ENCODE results near the gene CXCR2. TPM values are rescaled to one million over a fixed set of nuclear protein-coding genes. Genes with fewer than 3 reads are reported as not detected.

The CXCR2 gene
- total and polyA plus RNA-seq, 2 of the 8 experiments (the other 6 are each of a cell fraction or from before 2014, with no cell fraction given) = 1.4 to 1.6 TPM

DNA sequence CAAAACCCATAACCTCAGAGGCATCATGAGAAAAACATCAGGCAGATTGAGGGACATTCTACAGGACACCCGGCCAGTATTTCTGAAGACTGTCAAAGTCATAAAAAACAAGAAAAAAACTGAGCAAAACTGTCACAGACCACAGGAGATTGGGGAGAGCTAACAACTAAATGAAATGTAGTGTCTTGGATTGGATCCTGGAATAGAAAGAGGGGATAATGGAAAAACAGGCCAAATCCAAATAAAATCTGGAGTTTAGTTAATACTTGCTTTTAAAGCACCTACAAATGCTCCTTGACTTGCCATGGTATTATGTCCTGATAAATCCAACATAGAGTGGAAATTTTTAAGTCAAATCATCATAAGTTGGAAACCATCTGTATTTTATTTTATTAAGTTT is 58.5 kb downstream of the CXCR2 start:
- no peak overlapping the region for H4K5ac ChIP-seq (ENCODE audit: insufficient read length, low read depth, low read length)
- H4K8ac ChIP-seq (ENCODE audit: extremely low read depth, insufficient read depth, low read length) = no peak overlapping the region
- no peak overlapping the region for H2BK15ac ChIP-seq (ENCODE audit: low read length)
- no peak overlapping the region for H3K56ac ChIP-seq (replicated peaks; ENCODE audit: insufficient read length, low read depth, low read length)
- H2BK20ac ChIP-seq (ENCODE audit: low read length) = no peak overlapping the region
- H3K23me2 ChIP-seq (ENCODE audit: low read depth, low read length) = no peaks in the 10 kb centered on the region
- H3K4me1 ChIP-seq (replicated peaks in 1 of 4; ENCODE audit: control insufficient read depth in 3 of 4, insufficient read depth in 4 of 4, low read length in 3 of 4) = peaks cover 0 to 4% (median 0%) of the 10 kb centered on the region in 4 experiments; a peak in 1 of 7 replicates
- H3K18ac ChIP-seq (ENCODE audit: extremely low read depth, low read length) = no peak overlapping the region
- H2BK120ac ChIP-seq (replicated peaks; ENCODE audit: low read depth, low read length) = no peak overlapping the region
- H3K79me1 ChIP-seq (ENCODE audit: low read depth, low read length) = no peaks in the 10 kb centered on the region
- no peak overlapping the region for H2BK5ac ChIP-seq (ENCODE audit: low read depth, low read length)
- H3K4ac ChIP-seq (replicated peaks; ENCODE audit: insufficient read length, low read depth, low read length) = no peak overlapping the region
- H3K4me3 ChIP-seq (ENCODE audit: extremely low read depth in 1 of 4, insufficient read depth in 2 of 4, low read depth in 3 of 4, low read length in 4 of 4) = no peak overlapping the region
- H3K14ac ChIP-seq (ENCODE audit: insufficient read length) = no peak overlapping the region
- no peak overlapping the region for H2AK5ac ChIP-seq (ENCODE audit: low read depth, low read length)
- H4K20me1 ChIP-seq (replicated peaks in 1 of 2; ENCODE audit: control insufficient read depth in 1 of 2, insufficient read depth in 2 of 2, low read length in 2 of 2) = no peaks in the 10 kb centered on the region
- H3K27ac ChIP-seq (ENCODE audit: low read depth, low read length) = no peak overlapping the region
- H3K9me3 ChIP-seq (ENCODE audit: insufficient read depth in 2 of 2, low read depth in 1 of 2, low read length in 1 of 2) = 0 out of 4 replicates have a peak, but pooled peaks cover 0 to 2% of the 10 kb centered on the region in 2 experiments
- H3K79me2 ChIP-seq (ENCODE audit: control insufficient read depth in 1 of 2, insufficient read depth in 2 of 2, low read length in 2 of 2) = no peaks in the 10 kb centered on the region
- no peak overlapping the region for H2BK12ac ChIP-seq (ENCODE audit: low read depth, low read length)
- POLR2A ChIA-PET (ENCODE audit: partially characterized antibody) = interaction anchor here (0.9 to 1.8 kb wide), 2 partner anchors 11 to 67 kb away, joined by 3 read pairs; no protein-coding TSS in a partner anchor
- 82% methylated on average over 1 of the region's 1 CpG; no CpG with 5 or more reads in 1 of the 2 experiments for WGBS, 2 experiments (ENCODE audit: extremely low coverage in 1 of 2, insufficient coverage in 1 of 2, insufficient read length in 1 of 2, insufficient replicate concordance in 2 of 2, low coverage in 1 of 2, low lambda C conversion rate in 2 of 2, missing lambda C conversion rate in 1 of 2)
- CTCF ChIA-PET (ENCODE audit: partially characterized antibody) = interaction anchor here (0.9 to 1.2 kb wide), 2 partner anchors 56 to 72 kb away, joined by 3 to 4 read pairs; no protein-coding TSS in a partner anchor
- H3K36me3 ChIP-seq (ENCODE audit: control insufficient read depth in 2 of 4, insufficient read depth in 4 of 4, low read length in 3 of 4) = no peaks in the 10 kb centered on the region
- H4K91ac ChIP-seq (replicated peaks; ENCODE audit: insufficient read length, low read length) = no peak overlapping the region
- no peak overlapping the region for H3K4me2 ChIP-seq (ENCODE audit: insufficient read depth in 1 of 2, low read depth in 2 of 2, low read length in 2 of 2)
- H3K23ac ChIP-seq (ENCODE audit: insufficient read length) = no peak overlapping the region
- FAIRE-seq = no peak
- no peak overlapping the region for H2AFZ ChIP-seq (ENCODE audit: low read length)
- H3K9ac ChIP-seq (replicated peaks in 1 of 4; ENCODE audit: extremely low read depth in 1 of 4, low read depth in 3 of 4, low read length in 3 of 4) = no peak overlapping the region
- DNase-seq (ENCODE audit: low read depth in 1 of 2, low spot score in 2 of 2) = no peak
- no peaks in the 10 kb centered on the region for H3K27me3 ChIP-seq (replicated peaks in 1 of 4; ENCODE audit: control insufficient read depth in 3 of 4, extremely low read depth in 1 of 4, insufficient read depth in 3 of 4, low read length in 3 of 4)
- no peak for TF ChIP-seq EZH2 (IDR thresholded peaks at IDR 0.05; ENCODE audit: low read depth, low read length, severe bottlenecking)
- TF ChIP-seq POLR2AphosphoS5 (IDR thresholded peaks at IDR 0.05; ENCODE audit: low read depth, low read length) = no peak
- no peak for TF ChIP-seq CHD1 (IDR thresholded peaks at IDR 0.05; ENCODE audit: low read depth, low read length)
- no peak for TF ChIP-seq TCF12 (IDR thresholded peaks at IDR 0.05; ENCODE audit: low read depth, low read length)
- TF ChIP-seq ZNF274 (IDR thresholded peaks at IDR 0.05; ENCODE audit: borderline replicate concordance, extremely low read depth, low read length) = no peak
- no peak for TF ChIP-seq EGR1 (IDR thresholded peaks at IDR 0.05; ENCODE audit: borderline replicate concordance, low read depth, low read length)
- TF ChIP-seq RAD21 (IDR thresholded peaks at IDR 0.05 in 1 of 2, conservative IDR thresholded peaks at IDR 0.05 in 1 of 2; ENCODE audit: low read depth in 2 of 2, low read length in 2 of 2) = no peak
- TF ChIP-seq, protein P1, sequence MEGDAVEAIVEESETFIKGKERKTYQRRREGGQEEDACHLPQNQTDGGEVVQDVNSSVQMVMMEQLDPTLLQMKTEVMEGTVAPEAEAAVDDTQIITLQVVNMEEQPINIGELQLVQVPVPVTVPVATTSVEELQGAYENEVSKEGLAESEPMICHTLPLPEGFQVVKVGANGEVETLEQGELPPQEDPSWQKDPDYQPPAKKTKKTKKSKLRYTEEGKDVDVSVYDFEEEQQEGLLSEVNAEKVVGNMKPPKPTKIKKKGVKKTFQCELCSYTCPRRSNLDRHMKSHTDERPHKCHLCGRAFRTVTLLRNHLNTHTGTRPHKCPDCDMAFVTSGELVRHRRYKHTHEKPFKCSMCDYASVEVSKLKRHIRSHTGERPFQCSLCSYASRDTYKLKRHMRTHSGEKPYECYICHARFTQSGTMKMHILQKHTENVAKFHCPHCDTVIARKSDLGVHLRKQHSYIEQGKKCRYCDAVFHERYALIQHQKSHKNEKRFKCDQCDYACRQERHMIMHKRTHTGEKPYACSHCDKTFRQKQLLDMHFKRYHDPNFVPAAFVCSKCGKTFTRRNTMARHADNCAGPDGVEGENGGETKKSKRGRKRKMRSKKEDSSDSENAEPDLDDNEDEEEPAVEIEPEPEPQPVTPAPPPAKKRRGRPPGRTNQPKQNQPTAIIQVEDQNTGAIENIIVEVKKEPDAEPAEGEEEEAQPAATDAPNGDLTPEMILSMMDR (IDR thresholded peaks at IDR 0.05; ENCODE audit: control extremely low read depth in 1 of 3, insufficient read depth in 1 of 3, low read depth in 1 of 3, low read length in 3 of 3) = no peak
- no peak for TF ChIP-seq POU5F1 (IDR thresholded peaks at IDR 0.05; ENCODE audit: low read depth, low read length)
- TF ChIP-seq MAFK (IDR thresholded peaks at IDR 0.05; ENCODE audit: low read depth, low read length) = no peak
- TF ChIP-seq SRF (IDR thresholded peaks at IDR 0.05; ENCODE audit: low read depth, low read length) = no peak
- no peak for TF ChIP-seq SUZ12 (IDR thresholded peaks at IDR 0.05; ENCODE audit: low read length)
